ENCODE data around the gene TMPRSS11B. TPM values are rescaled to one million over a fixed set of nuclear protein-coding genes. Genes with fewer than 3 reads are reported as not detected.

Gene TMPRSS11B
- total and polyA plus RNA-seq, 12 donors, result 0.17 to 0.24 TPM; not detected in 10

DNA sequence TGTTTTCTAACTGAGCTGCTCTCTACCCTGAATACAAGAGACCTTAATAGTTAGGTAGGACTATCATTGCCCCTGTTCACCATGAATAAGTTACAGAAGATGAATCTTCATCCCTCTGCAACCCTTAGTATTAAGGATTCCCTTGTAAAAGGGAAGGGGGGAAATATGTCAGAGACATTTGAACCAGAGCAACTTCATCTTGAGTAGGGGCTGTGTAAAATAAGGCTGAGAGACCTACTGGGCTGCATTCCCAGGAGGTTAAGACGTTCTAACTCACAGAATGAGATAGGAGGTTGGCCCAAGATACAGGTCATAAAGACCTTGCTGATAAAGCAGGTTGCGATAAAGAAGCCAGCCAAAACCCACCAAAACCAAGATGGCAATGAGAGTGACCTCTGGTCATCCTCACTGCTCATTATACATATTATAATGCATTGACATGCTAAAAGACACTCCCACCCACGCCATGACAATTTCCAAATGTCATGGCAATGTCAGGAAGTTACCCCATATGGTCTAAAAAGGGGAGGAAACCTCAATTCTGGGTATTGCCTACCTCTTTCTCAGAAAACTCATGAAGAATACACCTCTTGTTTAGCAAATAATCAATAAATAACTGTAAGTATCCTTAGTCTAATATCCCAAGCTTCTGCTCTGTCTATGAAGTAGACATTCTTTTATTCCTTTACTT lies 19.5 kb upstream of the TMPRSS11B start:
- H3K27ac ChIP-seq, result no peak overlapping the region
- WGBS, 4 donors, result 50 to 63% (median 52%) methylated on average over 3 of the region's 3 CpGs
- TF ChIP-seq, protein P1, sequence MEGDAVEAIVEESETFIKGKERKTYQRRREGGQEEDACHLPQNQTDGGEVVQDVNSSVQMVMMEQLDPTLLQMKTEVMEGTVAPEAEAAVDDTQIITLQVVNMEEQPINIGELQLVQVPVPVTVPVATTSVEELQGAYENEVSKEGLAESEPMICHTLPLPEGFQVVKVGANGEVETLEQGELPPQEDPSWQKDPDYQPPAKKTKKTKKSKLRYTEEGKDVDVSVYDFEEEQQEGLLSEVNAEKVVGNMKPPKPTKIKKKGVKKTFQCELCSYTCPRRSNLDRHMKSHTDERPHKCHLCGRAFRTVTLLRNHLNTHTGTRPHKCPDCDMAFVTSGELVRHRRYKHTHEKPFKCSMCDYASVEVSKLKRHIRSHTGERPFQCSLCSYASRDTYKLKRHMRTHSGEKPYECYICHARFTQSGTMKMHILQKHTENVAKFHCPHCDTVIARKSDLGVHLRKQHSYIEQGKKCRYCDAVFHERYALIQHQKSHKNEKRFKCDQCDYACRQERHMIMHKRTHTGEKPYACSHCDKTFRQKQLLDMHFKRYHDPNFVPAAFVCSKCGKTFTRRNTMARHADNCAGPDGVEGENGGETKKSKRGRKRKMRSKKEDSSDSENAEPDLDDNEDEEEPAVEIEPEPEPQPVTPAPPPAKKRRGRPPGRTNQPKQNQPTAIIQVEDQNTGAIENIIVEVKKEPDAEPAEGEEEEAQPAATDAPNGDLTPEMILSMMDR (IDR thresholded peaks at IDR 0.05), result no peak
- no peak for TF ChIP-seq POLR2A (IDR thresholded peaks at IDR 0.05)
- H3K27me3 ChIP-seq, result no peaks in the 10 kb centered on the region
- H3K36me3 ChIP-seq (replicated peaks in 1 of 2), result no peaks in the 10 kb centered on the region
- intact Hi-C loops (cut with DNase I), result no loop called here
- H3K4me1 ChIP-seq (replicated peaks in 1 of 2), result no peaks in the 10 kb centered on the region
- no peak overlapping the region for H3K4me3 ChIP-seq
- DNase-seq, result no peak
- no peaks in the 10 kb centered on the region for H3K9me3 ChIP-seq (replicated peaks in 1 of 3)

DNA sequence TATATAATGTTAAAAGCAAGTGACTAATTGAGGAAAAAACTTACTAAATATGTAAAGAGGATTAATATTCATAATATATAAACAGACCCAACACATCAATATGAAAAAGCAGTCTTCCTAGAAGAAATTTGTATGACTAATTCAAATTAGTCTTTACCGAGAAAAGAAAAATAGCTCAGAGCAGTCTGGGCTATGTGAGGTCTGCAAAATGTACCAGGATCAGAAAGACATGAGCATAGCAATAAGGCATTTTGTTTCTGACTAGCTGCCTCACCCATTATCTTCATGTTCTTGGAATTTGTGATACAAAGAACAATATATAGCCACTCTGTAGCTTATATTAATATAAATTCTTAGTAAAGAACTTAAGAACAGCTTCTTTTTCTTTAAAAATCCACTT lies 13.7 kb upstream of the TMPRSS11B start:
- no peak overlapping the region for H3K4me3 ChIP-seq
- 73 to 79% (median 76%) methylated on average over 1 of the region's 1 CpG for WGBS, 4 donors
- no peak for DNase-seq
- H3K27me3 ChIP-seq, result no peaks in the 10 kb centered on the region
- no peaks in the 10 kb centered on the region for H3K9me3 ChIP-seq (replicated peaks in 1 of 3)
- no peak overlapping the region for H3K27ac ChIP-seq
- intact Hi-C loops (cut with DNase I), result no loop called here
- H3K4me1 ChIP-seq (replicated peaks in 1 of 2), result no peaks in the 10 kb centered on the region
- no peaks in the 10 kb centered on the region for H3K36me3 ChIP-seq (replicated peaks in 1 of 2)
- TF ChIP-seq, protein P1 (IDR thresholded peaks at IDR 0.05), result no peak
- no peak for TF ChIP-seq POLR2A (IDR thresholded peaks at IDR 0.05)

DNA sequence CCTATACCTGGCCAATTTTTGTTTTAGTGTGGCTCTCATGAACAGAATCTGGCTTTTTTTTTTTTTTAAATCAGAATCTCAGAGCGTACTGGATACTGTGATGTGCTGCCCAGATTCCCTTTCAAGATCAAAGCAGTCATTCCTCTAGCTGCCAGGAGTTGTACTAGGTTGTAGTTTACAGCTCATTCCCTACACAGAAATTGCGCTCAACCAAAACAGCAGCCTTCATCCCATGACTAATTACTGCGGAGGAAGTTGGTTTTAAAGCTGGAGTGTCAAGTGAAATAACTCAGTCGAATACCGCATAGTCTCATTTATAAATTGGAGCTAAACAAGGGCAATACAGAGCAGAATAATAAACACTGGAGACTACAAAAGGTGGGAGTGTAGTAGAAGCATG lies 12.2 kb upstream of the TMPRSS11B start:
- TF ChIP-seq, protein P1 (IDR thresholded peaks at IDR 0.05), result no peak
- no peak for TF ChIP-seq POLR2A (IDR thresholded peaks at IDR 0.05)
- intact Hi-C loops (cut with DNase I), result no loop called here
- Histone ChIP-seq H3K4me1 (replicated peaks in 1 of 2) (no peaks in the 10 kb centered on the region), H3K9me3 (replicated peaks in 1 of 3) (no peaks in the 10 kb centered on the region), H3K4me3 (no peak overlapping the region), H3K27ac (no peak overlapping the region), H3K27me3 (no peaks in the 10 kb centered on the region), H3K36me3 (replicated peaks in 1 of 2) (no peaks in the 10 kb centered on the region)
- no peak for DNase-seq
- 69 to 84% (median 74%) methylated on average over 5 of the region's 5 CpGs for WGBS, 4 donors

DNA sequence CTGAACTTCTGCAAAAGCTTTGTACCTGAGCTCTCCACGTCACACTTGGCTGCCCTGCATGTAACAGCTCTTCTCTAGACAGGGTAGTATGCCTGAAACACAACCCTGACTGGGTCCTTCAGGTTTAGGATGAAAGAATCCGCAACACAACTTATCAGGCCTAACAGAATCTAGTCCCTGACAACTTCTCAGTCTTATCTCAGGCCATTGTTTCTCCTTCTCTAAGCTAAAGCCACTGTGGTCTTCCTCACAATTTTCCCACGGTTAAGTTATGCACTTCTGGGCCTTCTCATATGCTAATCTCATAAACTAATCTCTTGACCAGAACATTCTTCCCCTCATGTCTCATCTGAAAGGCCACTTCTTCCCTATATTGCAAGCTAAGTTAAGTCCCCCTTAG lies 10.8 kb upstream of the TMPRSS11B start:
- no peaks in the 10 kb centered on the region for H3K36me3 ChIP-seq (replicated peaks in 1 of 2)
- H3K4me1 ChIP-seq (replicated peaks in 1 of 2), result no peaks in the 10 kb centered on the region
- H3K27me3 ChIP-seq, result no peaks in the 10 kb centered on the region
- no peak overlapping the region for H3K27ac ChIP-seq
- no peak overlapping the region for H3K4me3 ChIP-seq
- WGBS, 4 donors, result 58 to 78% (median 62%) methylated on average over 3 of the region's 3 CpGs
- H3K9me3 ChIP-seq (replicated peaks in 1 of 3), result no peaks in the 10 kb centered on the region
- intact Hi-C loops (cut with DNase I), result no loop called here
- TF ChIP-seq, protein P1 (IDR thresholded peaks at IDR 0.05), result no peak
- TF ChIP-seq POLR2A (IDR thresholded peaks at IDR 0.05), result no peak
- no peak for DNase-seq
